GM12878 (cell line): ENCODE results near the gene FAM229A. TPM values are rescaled to one million over a fixed set of nuclear protein-coding genes. Genes with fewer than 3 reads are reported as not detected.

Experiments used
- ATAC-seq: fragments of 200-7000 bp; cut with Tn5 transposase; 3 replicates; pipeline ENCODE4 v1.9.1; 2020; ENCODE audit warnings: mild to moderate bottlenecking, moderate library complexity
- BruUV-seq: library from RNA; stranded (reverse); fragments of 400-500 nt; replicated peaks from 2 replicates; lab custom pipeline; 2021; lab: Mats Ljungman, UMichigan
- CTCF ChIA-PET: fragments of 300-600 bp; sonication (Branson Sonifier 250); formaldehyde crosslinking; extraction: SDS; loops from one replicate; lab custom pipeline; 2021; ENCODE audit warnings: inconsistent platforms; lab: Yijun Ruan, JAX
- POLR2A ChIA-PET: fragments of 350-600 bp; formaldehyde crosslinking; extraction: SDS; loops from one replicate; lab custom pipeline; 2021; ENCODE audit warnings: inconsistent platforms; lab: Charles Lee
- RAD21 ChIA-PET: fragments of 300-600 bp; sonication (Branson Sonifier 250); formaldehyde crosslinking; loops from one replicate; lab custom pipeline; 2023; ENCODE audit warnings: antibody characterized with exemption; ENCODE audit not compliant: unreplicated experiment; lab: Charles Lee
- SMC1A ChIA-PET: fragments of 300-600 bp; sonication (Branson Sonifier 250); formaldehyde crosslinking; loops from one replicate; lab custom pipeline; 2023; ENCODE audit not compliant: unreplicated experiment, uncharacterized antibody; lab: Charles Lee
- DNase-seq: peaks from one replicate; pipeline ENCODE4 v3.0.0-alpha.2; 2011; ENCODE audit warnings: low read depth, low spot score
- FAIRE-seq: peaks from 3 replicates; lab custom pipeline; 2011; peaks lifted over from hg19 to GRCh38; lab: Jason Lieb, UNC
- H2AFZ ChIP-seq: 2 replicates; pipeline ENCODE4 v1.6.0; 2011; ENCODE audit warnings: low read depth, low read length, control low read depth; ENCODE audit not compliant: control insufficient read depth
- H3K27ac ChIP-seq: 2 replicates; pipeline ENCODE4 v1.5.1; 2011; ENCODE audit warnings: control low read depth; ENCODE audit not compliant: control insufficient read depth, insufficient read depth
- H3K27me3 ChIP-seq, 2 experiments: replicated peaks in 1 of 2; 2 replicates each; pipeline versions ENCODE4 v1.6.0 to v1.6.1; 2011; ENCODE audit warnings: low read length in 1 of 2; ENCODE audit not compliant: control insufficient read depth in 2 of 2, insufficient read depth in 2 of 2
- H3K36me3 ChIP-seq, 2 experiments: 2 replicates each; pipeline ENCODE4 v1.5.1; 2011; ENCODE audit warnings: low read length in 1 of 2; ENCODE audit not compliant: control insufficient read depth in 2 of 2, insufficient read depth in 2 of 2
- H3K4me1 ChIP-seq: 2 replicates; pipeline ENCODE4 v1.6.1; 2011; ENCODE audit warnings: mild to moderate bottlenecking, low read length, moderate library complexity, mixed read lengths; ENCODE audit not compliant: control insufficient read depth, insufficient read depth
- H3K4me2 ChIP-seq: 2 replicates; pipeline ENCODE4 v1.6.0; 2011; ENCODE audit warnings: control low read depth; ENCODE audit not compliant: control insufficient read depth, insufficient read depth
- H3K4me3 ChIP-seq: fragments of 200-600 bp; sonication (generic); 2 replicates; pipeline ENCODE4 v1.5.1; 2016
- H3K79me2 ChIP-seq: 2 replicates; pipeline ENCODE4 v1.6.0; 2011; ENCODE audit warnings: low read length; ENCODE audit not compliant: control insufficient read depth, insufficient read depth
- H3K9ac ChIP-seq: 2 replicates; pipeline ENCODE4 v1.8.0; 2011; ENCODE audit warnings: low read length, control low read depth, mixed read lengths; ENCODE audit not compliant: control insufficient read depth, insufficient read depth
- H3K9me3 ChIP-seq: replicated peaks from 3 replicates; pipeline ENCODE4 v1.5.1; 2011; ENCODE audit warnings: mild to moderate bottlenecking, low read length; ENCODE audit not compliant: control insufficient read depth, insufficient read depth
- H4K20me1 ChIP-seq: 2 replicates; pipeline ENCODE4 v1.6.0; 2011; ENCODE audit not compliant: control insufficient read depth, insufficient read depth
- E4F1 ChIP-seq: fragments of 450-650 bp; IDR thresholded peaks from 2 replicates; pipeline ENCODE4 v1.6.1; 2018; ENCODE audit warnings: borderline replicate concordance, mild to moderate bottlenecking; ENCODE audit not compliant: partially characterized antibody
- ESRRA ChIP-seq: IDR thresholded peaks from 2 replicates; pipeline ENCODE4 v1.6.1; 2012; ENCODE audit warnings: mild to moderate bottlenecking, low read length, improper control_type of control experiment
- ETV6 ChIP-seq, 2 experiments: fragments of 450-650 bp in 1 of 2; IDR thresholded peaks in 1 of 2; conservative IDR thresholded peaks in 1 of 2; 2 replicates each; pipeline ENCODE4 v1.6.1; 2014; ENCODE audit warnings: antibody characterized with exemption in 1 of 2, borderline replicate concordance in 1 of 2, low read depth in 1 of 2, mild to moderate bottlenecking in 1 of 2, moderate library complexity in 1 of 2
- MXI1 ChIP-seq: fragments of 150-350 bp; IDR thresholded peaks from 2 replicates; pipeline ENCODE4 v1.6.1; 2011; ENCODE audit warnings: low read depth, mild to moderate bottlenecking, inconsistent platforms, low read length, improper control_type of control experiment
- SIX5 ChIP-seq: IDR thresholded peaks from 2 replicates; pipeline ENCODE4 v1.6.1; 2011; ENCODE audit warnings: mild to moderate bottlenecking, low read depth, low read length, moderate library complexity; ENCODE audit not compliant: severe bottlenecking
- SREBF2 ChIP-seq: IDR thresholded peaks from 2 replicates; pipeline ENCODE4 v1.6.1; 2012; ENCODE audit warnings: mild to moderate bottlenecking, low read length
- SUPT20H ChIP-seq: IDR thresholded peaks from 2 replicates; pipeline ENCODE4 v1.6.1; 2011; ENCODE audit warnings: low read depth, mild to moderate bottlenecking, low read length, moderate library complexity, borderline replicate concordance; ENCODE audit not compliant: control insufficient read depth
- WGBS: methylation state at CpG from one replicate; pipeline ENCODE4 v1.1.6; 2016; ENCODE audit warnings: low lambda C conversion rate; ENCODE audit not compliant: insufficient replicate concordance, insufficient coverage; ENCODE audit errors: missing lambda C conversion rate; 5-methylcytosine and 5-hydroxymethylcytosine counted together
- in situ Hi-C: fragments of 300-500 bp; cut with MboI; formaldehyde crosslinking; loops from 9 replicates; pipeline ENCODE4 v1.14.3; 2018; ENCODE audit warnings: mixed read lengths
- intact Hi-C: fragments of 100-400 bp; cut with micrococcal nuclease; formaldehyde crosslinking; loops from one replicate; pipeline ENCODE4 v1.14.2; 2022; ENCODE audit not compliant: unreplicated experiment
- polyA plus RNA-seq, 11 experiments: library from polyadenylated mRNA; depleted of rRNA in 4 of 11; unstranded in 6 of 11; stranded (reverse) in 5 of 11; fragments of >200 nt; fragmentation: Nextera tagmentation in 4 of 11; fragmentation: Illumina TruSeq in 1 of 11; extraction: Ambion mirVana in 4 of 11; extraction: Trizol in 1 of 11; gene quantifications; 1 replicate in 1 of 11; 2 replicates in 10 of 11; pipeline versions ENCODE4 v1.2.1 to v1.2.3, GENCODE V29; 2011 to 2016; ENCODE audit warnings: inconsistent platforms in 2 of 11, missing spikeins in 2 of 11, low read depth in 1 of 11
- total RNA-seq, 4 experiments: library from RNA; depleted of rRNA in 3 of 4; stranded (reverse); fragments of >200 nt in 3 of 4; fragmentation: Illumina TruSeq in 1 of 4; extraction: Trizol in 1 of 4; gene quantifications; 2 replicates each; pipeline versions ENCODE4 v1.2.1 to v1.2.3, GENCODE V29; 2013 to 2021

FAM229A gene
- total and polyA plus RNA-seq, 10 of the 15 experiments (the other 5 are each of a cell fraction or from before 2014, with no cell fraction given), result 0.02 to 5.3 (median 1.4) TPM; not detected in 1

- TF ChIP-seq MXI1, result no peak
These were observed 8.9 kb downstream of the FAM229A start (continued) for GRCh38 chr1:32353431-32353830.

- Histone ChIP-seq H3K9ac (no peak overlapping the region), H3K79me2 (no peaks in the 10 kb centered on the region; the same call in 1 of the 2 replicates), H3K36me3 (no peaks in the 10 kb centered on the region), H3K27me3 (no peaks in the 10 kb centered on the region), H3K4me1 (peaks cover 14% of the 10 kb centered on the region), H4K20me1 (no peaks in the 10 kb centered on the region), H3K4me2 (peak overlapping the region; percentile 25; the same call in 1 of the 2 replicates), H3K4me3 (no peak overlapping the region), H3K9me3 (no peaks in the 10 kb centered on the region), H2AFZ (no peak overlapping the region), H3K27ac (no peak overlapping the region)
- in situ Hi-C loops, result no loop called here
- ATAC-seq (no peak), DNase-seq (no peak), FAIRE-seq (no peak)
- RAD21 ChIA-PET, result interaction anchor here (1.6 to 2.8 kb wide), 2 partner anchors 12 to 16 kb away, joined by 3 to 18 read pairs; partner anchors contain the start of gene MARCKSL1
- intact Hi-C loops, result no loop called here
- no peak for TF ChIP-seq SREBF2
- no TSS peak for BruUV-seq
- SMC1A ChIA-PET, result interaction anchor here (0.6 to 3.6 kb wide), 3 partner anchors 16 to 36 kb away, joined by 3 to 16 read pairs (median 3); partner anchors contain the start of gene MARCKSL1
- POLR2A ChIA-PET, result interaction anchor here (1.1 to 5.1 kb wide), 3 partner anchors 16 to 42 kb away, joined by 3 to 46 read pairs (median 8); partner anchors contain the start of genes BSDC1 and MARCKSL1
- CTCF ChIA-PET, result interaction anchor here (0.6 to 3.0 kb wide), 9 partner anchors 12 to 350 kb away, joined by 3 to 8 read pairs (median 4); partner anchors contain the start of gene BSDC1
- 68% methylated on average over 2 of the region's 2 CpGs for WGBS
These were observed 9.4 kb downstream of the FAM229A start for GRCh38 chr1:32352831-32353383.

- TSS peak; percentile 42 for BruUV-seq
- no peak for TF ChIP-seq SUPT20H
- no peak for TF ChIP-seq E4F1
- no peak for TF ChIP-seq ETV6 (conservative IDR thresholded peaks at IDR 0.05 in 1 of 2, IDR thresholded peaks at IDR 0.05 in 1 of 2; ENCODE audit: borderline replicate concordance in 1 of 2, low read depth in 1 of 2)
- no peak for TF ChIP-seq ESRRA
- TF ChIP-seq SIX5, result no peak
These were observed 10.0 kb downstream of the FAM229A start for GRCh38 chr1:32352239-32352745.

More at GRCh38 chr1:32352239-32352745, 10.0 kb downstream of the FAM229A start:
- ATAC-seq (no peak), DNase-seq (no peak), FAIRE-seq (no peak)
- no peaks in the 10 kb centered on the region for H3K27me3 ChIP-seq
- 52% methylated on average over 8 of the region's 8 CpGs for WGBS
- no peak overlapping the region for H3K27ac ChIP-seq
- H3K4me2 ChIP-seq, result peak overlapping the region; percentile 98
- H3K79me2 ChIP-seq, result no peaks in the 10 kb centered on the region; the same call in 1 of the 2 replicates
- in situ Hi-C loops, result no loop called here
- peak overlapping the region; percentile 85; the same call in 1 of the 2 replicates for H3K9ac ChIP-seq
- peak overlapping the region; percentile 72; the same call in 1 of the 2 replicates for H3K4me3 ChIP-seq
- RAD21 ChIA-PET, result interaction anchor here (1.3 to 2.8 kb wide), 3 partner anchors 11 to 42 kb away, joined by 3 to 18 read pairs (median 5); partner anchors contain the start of genes BSDC1 and MARCKSL1
- no peaks in the 10 kb centered on the region for H4K20me1 ChIP-seq
- POLR2A ChIA-PET, result interaction anchor here (1.1 to 5.1 kb wide), 6 partner anchors 13 to 42 kb away, joined by 3 to 46 read pairs (median 4); partner anchors contain the start of genes BSDC1 and MARCKSL1
- H2AFZ ChIP-seq, result no peak overlapping the region
- H3K4me1 ChIP-seq, result peaks cover 14% of the 10 kb centered on the region
- CTCF ChIA-PET, result interaction anchor here (0.6 to 3.0 kb wide), 9 partner anchors 13 to 829 kb away, joined by 3 to 8 read pairs (median 4); partner anchors contain the start of genes BSDC1 and TRIM62
- intact Hi-C loops, result no loop called here
- SMC1A ChIA-PET, result interaction anchor here (0.6 to 3.6 kb wide), 3 partner anchors 15 to 35 kb away, joined by 3 to 16 read pairs (median 3); partner anchors contain the start of gene MARCKSL1
- no peaks in the 10 kb centered on the region for H3K9me3 ChIP-seq
- no peaks in the 10 kb centered on the region for H3K36me3 ChIP-seq
